Right lobe of liver (tissue), 6 donors: ENCODE data around the gene EHD2. TPM values are rescaled to one million over a fixed set of nuclear protein-coding genes. Genes with fewer than 3 reads are reported as not detected.

Experiments
- ATAC-seq, 4 donors: fragments of 200-7000 bp; cut with Tn5 transposase; one replicate each; pipeline ENCODE4 v1.9.1; 2020; ENCODE audit warnings: mild to moderate bottlenecking in 4 of 4, moderate library complexity in 4 of 4
- DNase-seq, 3 donors: peaks; one replicate each; pipeline ENCODE4 v3.0.0-alpha.2; 2020
- H3K27ac ChIP-seq, 3 donors: fragments of 200-600 bp; one replicate each; pipeline ENCODE4 v1.8.0; 2022
- H3K27me3 ChIP-seq, 2 donors: fragments of 200-600 bp; one replicate each; pipeline ENCODE4 v1.8.0; 2022
- H3K36me3 ChIP-seq, 4 donors: fragments of 200-600 bp; sonication (generic) in 1 of 4; one replicate each; pipeline versions ENCODE4 v1.5.1 to v1.8.0; 2017 to 2022; ENCODE audit warnings: control low read depth in 1 of 4
- H3K4me1 ChIP-seq, 4 donors: fragments of 200-600 bp; sonication (generic) in 1 of 4; one replicate each; pipeline versions ENCODE4 v1.5.1 to v1.8.0; 2017 to 2022; ENCODE audit warnings: control low read depth in 1 of 4
- H3K4me3 ChIP-seq, 3 donors: fragments of 200-600 bp; one replicate each; pipeline ENCODE4 v1.8.0; 2022
- H3K9me3 ChIP-seq, 4 donors: fragments of 200-600 bp; sonication (generic) in 1 of 4; one replicate each; pipeline versions ENCODE4 v1.5.1 to v1.8.0; 2017 to 2022; ENCODE audit warnings: control low read depth in 1 of 4
- CTCF ChIP-seq, 4 donors: fragments of 200-600 bp in 3 of 4; fragments of 450-650 bp in 1 of 4; IDR thresholded peaks; one replicate each; pipeline versions ENCODE4 v1.5.1 to v1.8.0; 2016 to 2022; ENCODE audit warnings: antibody characterized with exemption in 4 of 4, mild to moderate bottlenecking in 2 of 4
- POLR2A ChIP-seq: fragments of 450-650 bp; IDR thresholded peaks from one replicate; pipeline ENCODE4 v1.6.1; 2017; ENCODE audit warnings: antibody characterized with exemption, mild to moderate bottlenecking
- WGBS: methylation state at CpG from one replicate; pipeline ENCODE4 v1.1.6; 2018; ENCODE audit warnings: low coverage, low lambda C conversion rate; ENCODE audit not compliant: insufficient coverage; ENCODE audit errors: missing lambda C conversion rate; 5-methylcytosine and 5-hydroxymethylcytosine counted together
- intact Hi-C, 2 donors: fragments of 100-400 bp; cut with DNase I; formaldehyde crosslinking; loops; one replicate each; pipeline versions ENCODE4 v1.11.2 to v1.14.1; 2022
- total RNA-seq, 6 experiments: library from RNA; depleted of rRNA in 2 of 6; stranded (reverse); fragments of >200 nt in 2 of 6; fragmentation: NEBNext Ultra II Directional in 3 of 6; extraction: Animal tissue kit (Norgen Biotek cat#: 25700) in 3 of 6; gene quantifications; one replicate each; pipeline versions ENCODE4 v1.1.0 to v1.2.4, GENCODE V29; 2016 to 2023
- donor health status: DM: no; HTN: yes; CAD: no.
- donor health status: DM: no; HTN: no; CAD: no.
- donor health status: DM: no; HTN: no; CAD: no.
- donor health status: DM: no; HTN: yes; CAD: no.
- donor health status: DM: no; HTN: yes; CAD: no.

The EHD2 gene
- total RNA-seq, 6 experiments from 2014 or later, result 3.6 to 20.2 (median 12.8) TPM

GRCh38 chr19:47693489-47693888 is 19.7 kb upstream of the EHD2 start:
- Histone ChIP-seq H3K27ac (no peak overlapping the region), H3K36me3 (peaks cover 0 to 3% (median 0%) of the 10 kb centered on the region in 4 donors), H3K4me3 (no peak overlapping the region), H3K9me3 (no peaks in the 10 kb centered on the region), H3K27me3 (no peaks in the 10 kb centered on the region), H3K4me1 (peaks cover 0 to 5% (median 0%) of the 10 kb centered on the region in 4 donors)
- no peak for TF ChIP-seq POLR2A
- no peak for TF ChIP-seq CTCF (IDR thresholded peaks at IDR 0.05)
- no peak for ATAC-seq
- intact Hi-C loops, result loop anchor here (10.0 kb wide), 2 partner anchors 159 to 169 kb away; no protein-coding TSS in a partner anchor
- no peak for DNase-seq
- WGBS, result 92% methylated on average over 4 of the region's 17 CpGs

GRCh38 chr19:47693903-47694302 is 19.3 kb upstream of the EHD2 start:
- Histone ChIP-seq H3K4me1 (peaks cover 0 to 5% (median 0%) of the 10 kb centered on the region in 4 donors), H3K36me3 (peaks cover 0 to 7% (median 0%) of the 10 kb centered on the region in 4 donors), H3K27me3 (no peaks in the 10 kb centered on the region), H3K4me3 (no peak overlapping the region), H3K9me3 (no peaks in the 10 kb centered on the region), H3K27ac (no peak overlapping the region)
- DNase-seq (no peak), ATAC-seq (no peak)
- intact Hi-C loops, result loop anchor here (10.0 kb wide), 2 partner anchors 159 to 169 kb away; no protein-coding TSS in a partner anchor
- TF ChIP-seq CTCF (IDR thresholded peaks at IDR 0.05) (no peak), POLR2A (no peak)
- 83% methylated on average over 1 of the region's 14 CpGs for WGBS

DNA sequence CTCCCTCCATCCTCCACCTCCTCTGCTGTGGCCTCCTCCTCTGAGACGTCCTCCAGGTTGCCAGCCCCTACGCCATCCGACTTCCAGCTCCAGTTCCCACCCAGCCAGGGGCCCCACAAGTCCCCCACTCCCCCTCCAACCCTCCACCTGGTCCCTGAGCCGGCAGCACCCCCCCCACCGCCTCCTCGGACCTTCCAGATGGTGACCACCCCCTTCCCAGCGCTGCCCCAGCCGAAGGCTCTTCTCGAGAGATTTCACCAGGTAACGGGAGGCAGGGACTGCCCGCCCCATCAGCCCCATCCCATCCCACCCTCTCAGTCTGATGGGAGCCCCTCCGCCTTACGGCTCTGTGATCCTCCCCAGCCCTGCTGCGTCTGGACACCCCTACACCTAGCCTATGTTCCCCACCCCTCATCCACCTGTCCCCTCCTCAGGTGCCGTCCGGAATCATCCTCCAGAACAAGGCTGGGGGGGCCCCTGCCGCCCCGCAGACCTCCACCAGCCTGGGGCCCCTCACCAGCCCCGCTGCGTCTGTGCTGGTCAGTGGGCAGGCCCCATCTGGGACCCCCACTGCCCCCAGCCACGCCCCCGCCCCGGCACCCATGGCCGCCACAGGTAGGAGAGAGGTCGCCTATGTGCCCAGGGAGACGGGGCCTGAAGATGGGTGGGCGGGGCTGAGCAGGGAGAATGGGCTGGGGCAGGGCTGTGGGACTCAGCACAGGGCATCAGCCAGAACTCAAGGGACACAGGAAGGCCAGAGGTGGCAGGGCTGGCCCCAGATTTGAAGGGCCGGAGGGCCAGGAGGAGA is 18.6 kb upstream of the EHD2 start:
- DNase-seq, result no peak
- no peak overlapping the region for H3K4me3 ChIP-seq
- peaks cover 0 to 5% (median 0%) of the 10 kb centered on the region in 4 donors for H3K4me1 ChIP-seq
- peaks cover 0 to 14% (median 0%) of the 10 kb centered on the region in 4 donors for H3K36me3 ChIP-seq
- H3K27me3 ChIP-seq, result no peaks in the 10 kb centered on the region
- 90% methylated on average over 5 of the region's 28 CpGs for WGBS
- no peak overlapping the region for H3K27ac ChIP-seq
- ATAC-seq, result no peak
- TF ChIP-seq POLR2A (no peak), CTCF (IDR thresholded peaks at IDR 0.05) (no peak)
- H3K9me3 ChIP-seq, result no peaks in the 10 kb centered on the region
- intact Hi-C loops, result loop anchor here (5.0 to 10.0 kb wide), 3 partner anchors 160 to 257 kb away; no protein-coding TSS in a partner anchor

DNA sequence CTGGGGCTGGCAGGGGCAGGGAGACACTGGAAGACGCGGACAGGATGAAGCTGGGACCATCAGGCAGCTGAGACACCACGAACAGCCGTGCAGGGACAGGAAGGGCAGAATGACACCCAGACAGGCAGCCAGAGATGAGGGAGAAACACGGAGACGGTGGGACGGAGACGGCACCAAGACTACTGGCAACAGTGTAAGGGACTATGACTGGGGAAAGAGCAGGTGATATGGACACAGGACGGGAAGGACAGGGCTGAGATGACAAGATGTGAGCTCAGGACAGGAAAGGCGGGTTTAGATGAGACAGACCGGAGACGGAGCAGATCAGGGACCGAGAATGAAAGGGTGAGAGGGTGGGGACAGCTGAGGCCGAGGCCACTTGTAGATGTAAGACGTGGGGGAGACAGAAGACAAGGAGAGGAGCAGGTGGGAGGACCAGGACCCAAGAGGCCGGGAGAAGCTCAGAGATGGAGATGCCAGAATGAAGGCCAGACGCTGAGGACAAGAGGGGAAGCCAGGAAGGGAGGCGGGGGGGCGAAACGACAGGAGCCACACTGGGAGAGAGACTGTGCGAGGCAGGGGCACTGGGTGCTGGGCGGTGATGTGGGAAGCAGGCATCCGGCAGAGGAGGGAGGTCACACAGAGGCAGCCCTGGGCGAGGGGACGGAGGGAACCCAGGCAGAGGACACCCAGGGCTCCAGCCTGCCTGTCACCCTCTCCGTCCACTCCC is 17.5 kb upstream of the EHD2 start:
- no peak for TF ChIP-seq POLR2A
- no peak for TF ChIP-seq CTCF (IDR thresholded peaks at IDR 0.05)
- DNase-seq, result no peak
- ATAC-seq, result no peak
- intact Hi-C loops, result loop anchor here (5.0 to 10.0 kb wide), 3 partner anchors 161 to 258 kb away; no protein-coding TSS in a partner anchor
- Histone ChIP-seq H3K9me3 (no peaks in the 10 kb centered on the region), H3K27me3 (no peaks in the 10 kb centered on the region), H3K27ac (no peak overlapping the region), H3K4me1 (peaks cover 0 to 5% (median 0%) of the 10 kb centered on the region in 4 donors), H3K4me3 (no peak overlapping the region), H3K36me3 (peaks cover 0 to 24% (median 0%) of the 10 kb centered on the region in 4 donors)
- WGBS, result 80% methylated on average over 18 of the region's 26 CpGs
